Astrocyte of the cerebellum (primary cell): ENCODE measurements around the gene PABPC1L.
"Not testable (repeated sequence)": the region's sequence is repeated elsewhere in the genome, so short reads cannot be mapped to it uniquely, and the experiment has no call there.

Source experiments
- DNase-seq: peaks from one replicate; pipeline ENCODE4 v3.0.0-alpha.2; 2011; ENCODE audit warnings: low read depth
- H3K4me3 ChIP-seq: 2 replicates; pipeline ENCODE4 v1.5.1; 2011; ENCODE audit warnings: mild to moderate bottlenecking, low read depth, low read length, moderate library complexity
- CTCF ChIP-seq: IDR thresholded peaks from 2 replicates; pipeline ENCODE4 v1.5.1; 2012; ENCODE audit warnings: low read length, low read depth, moderate library complexity, mild to moderate bottlenecking; ENCODE audit errors: missing control alignments
- in situ Hi-C: cut with HindIII; loops from 2 replicates; pipeline ENCODE4 v1.10.0; 2017; ENCODE audit warnings: low sequenced_read_pairs

PABPC1L gene

DNA sequence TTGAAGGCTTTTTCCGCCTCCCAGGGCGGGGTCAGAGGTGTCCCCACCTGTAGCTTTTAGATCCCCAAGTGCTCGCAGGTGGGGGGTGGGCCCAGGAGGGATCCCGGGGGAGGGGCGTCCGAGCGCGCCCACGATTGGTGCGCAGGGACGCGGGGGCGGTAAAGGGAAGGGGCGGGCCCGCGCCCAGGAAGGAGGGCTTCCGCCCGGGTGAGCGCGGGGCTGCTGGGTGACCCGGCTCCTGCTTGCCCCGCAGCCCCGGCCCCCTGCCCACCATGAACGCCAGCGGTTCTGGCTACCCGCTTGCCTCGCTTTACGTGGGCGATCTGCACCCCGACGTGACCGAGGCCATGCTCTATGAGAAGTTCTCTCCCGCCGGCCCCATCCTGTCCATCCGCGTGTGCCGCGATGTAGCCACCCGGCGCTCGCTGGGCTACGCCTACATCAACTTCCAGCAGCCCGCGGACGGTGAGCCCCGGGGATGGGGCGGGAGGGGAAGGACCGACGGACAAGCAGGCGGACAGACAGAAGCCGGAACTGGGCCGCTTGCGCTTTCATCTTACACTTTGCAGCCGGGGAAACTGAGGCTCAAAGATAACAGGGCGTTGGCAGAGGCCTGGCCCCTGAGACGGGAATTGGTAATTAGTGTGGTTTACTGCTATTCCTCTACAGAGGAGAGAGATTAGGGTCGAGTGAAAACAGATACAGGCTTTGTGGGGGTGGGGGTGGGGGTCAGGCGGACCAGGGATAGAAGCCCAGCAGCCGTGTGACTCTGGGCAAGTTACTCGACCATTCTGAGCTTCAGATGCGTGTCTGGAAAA is at the start of gene PABPC1L:
PABPC1L (plus strand) TSS at position 189 of the 818 bp plus-strand sequence; CDS start at position 273, 84 bp downstream.
- H3K4me3 ChIP-seq = peak within 1 kb of the TSS; percentile 74
- no peak for DNase-seq
- TF ChIP-seq CTCF = no peak
- in situ Hi-C loops = no loop called here

- peak; percentile 15 for DNase-seq
- TF ChIP-seq CTCF = no peak
- in situ Hi-C loops = no loop called here
Measured at GRCh38 chr20:44861531-44862006, 48.3 kb upstream of the PABPC1L start.

GRCh38 chr20:44862286-44862685 is 47.6 kb upstream of the PABPC1L start:
- H3K4me3 ChIP-seq = no peak overlapping the region
- TF ChIP-seq CTCF = no peak
- DNase-seq = no peak
- in situ Hi-C loops = no loop called here

More at GRCh38 chr20:44861531-44862006, 48.3 kb upstream of the PABPC1L start:
- H3K4me3 ChIP-seq = no peak overlapping the region

DNA sequence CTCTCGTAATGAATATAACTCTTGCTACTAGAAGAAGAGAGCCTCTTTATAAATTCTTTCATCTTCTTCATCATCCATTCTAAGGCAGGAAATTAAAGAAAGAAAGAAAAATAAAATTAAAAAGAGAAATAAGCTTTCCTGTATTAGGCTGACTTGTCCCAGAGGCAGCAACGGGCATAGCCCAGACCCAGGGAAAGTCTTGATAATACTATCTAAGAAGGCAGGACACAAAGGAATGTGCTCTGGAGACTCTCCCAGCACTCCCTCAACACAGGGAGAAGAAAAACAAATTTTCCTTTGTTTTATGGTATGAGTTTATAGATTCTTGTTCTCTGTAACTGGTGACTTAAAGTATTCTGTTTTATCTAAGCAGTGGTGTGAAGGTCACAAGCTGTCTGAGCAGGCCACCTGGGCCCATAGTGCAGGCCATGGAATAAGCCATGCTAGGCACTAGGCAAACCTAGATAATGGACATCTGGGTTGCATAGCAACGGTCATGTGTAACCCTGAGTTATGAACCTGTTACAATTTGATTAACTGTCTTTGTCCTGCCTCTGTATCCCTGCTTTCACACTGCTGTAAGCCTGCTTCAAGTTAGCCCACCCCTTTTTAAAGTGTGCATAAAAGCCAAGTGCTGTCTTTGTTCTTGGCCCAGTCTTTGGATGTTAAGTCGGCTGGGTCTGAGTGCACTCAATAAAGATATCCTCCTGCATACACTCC is 46.3 kb upstream of the PABPC1L start:
- H3K4me3 ChIP-seq, DNase-seq, in situ Hi-C loops: not testable (repeated sequence)

- in situ Hi-C loops, DNase-seq, H3K4me3 ChIP-seq: not testable (repeated sequence)
Measured at GRCh38 chr20:44864493-44864892, 45.4 kb upstream of the PABPC1L start.

DNA sequence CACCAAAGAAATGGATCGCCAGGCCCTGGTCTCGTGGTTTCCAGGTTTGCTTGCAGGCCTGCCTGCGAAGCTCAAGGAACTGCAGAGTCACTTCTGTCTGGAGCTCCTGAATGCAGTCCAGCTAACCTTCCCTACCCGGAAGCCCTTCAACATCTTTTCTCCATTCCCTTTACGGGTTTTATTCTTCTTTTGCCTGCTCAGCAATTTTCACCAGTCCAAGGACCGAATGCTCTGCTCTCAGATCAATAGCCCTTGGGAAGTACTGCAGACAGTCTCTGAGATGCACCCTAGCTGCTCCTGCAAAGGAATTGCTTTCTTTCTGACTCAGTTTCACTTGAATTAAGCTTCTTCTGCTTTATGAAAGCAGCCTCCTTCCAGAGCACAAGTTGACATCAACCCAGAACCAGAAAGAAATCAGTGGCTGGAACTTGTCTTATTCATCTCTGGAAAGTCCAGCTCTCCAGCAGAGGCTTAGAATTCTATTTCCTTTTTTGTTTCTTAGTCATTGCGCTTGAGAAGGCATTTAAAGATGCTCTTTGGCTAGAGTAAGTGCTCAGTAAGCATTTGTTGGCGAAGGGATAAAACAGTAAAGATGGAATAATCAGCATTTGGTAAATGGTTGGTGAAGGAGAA is 43.0 kb upstream of the PABPC1L start:
- in situ Hi-C loops = loop anchor here (5.0 kb wide), 2 partner anchors 115 to 185 kb away; no protein-coding TSS in a partner anchor

More for the DNA sequence above, 43.0 kb upstream of the PABPC1L start:
- TF ChIP-seq CTCF = no peak
- no peak for DNase-seq
- H3K4me3 ChIP-seq = no peak overlapping the region
